ENCODE measurements around the gene TBC1D2B.

- TF ChIP-seq CTCF (IDR thresholded peaks at IDR 0.05; ENCODE audit: insufficient read depth, low read length) (no peak), POLR2AphosphoS5 (IDR thresholded peaks at IDR 0.05; ENCODE audit: low read depth) (no peak), SPI1 (IDR thresholded peaks at IDR 0.05; ENCODE audit: borderline replicate concordance, low read depth) (no peak)
Observed at GRCh38 chr15:78023865-78024518, 53.5 kb downstream of the TBC1D2B start.

Data from HL-60 (cell line).